ENCODE data around the gene APOBEC3B.

The APOBEC3B gene

GRCh38 chr22:38963872-38964271, 18.3 kb upstream of the APOBEC3B start:
- TF ChIP-seq CTCF (IDR thresholded peaks at IDR 0.05; ENCODE audit: low read length, missing control alignments): no peak
- DNase-seq (ENCODE audit: low read depth): no peak
- H3K4me3 ChIP-seq (replicated peaks; ENCODE audit: low read depth, low read length): no peak overlapping the region

DNA sequence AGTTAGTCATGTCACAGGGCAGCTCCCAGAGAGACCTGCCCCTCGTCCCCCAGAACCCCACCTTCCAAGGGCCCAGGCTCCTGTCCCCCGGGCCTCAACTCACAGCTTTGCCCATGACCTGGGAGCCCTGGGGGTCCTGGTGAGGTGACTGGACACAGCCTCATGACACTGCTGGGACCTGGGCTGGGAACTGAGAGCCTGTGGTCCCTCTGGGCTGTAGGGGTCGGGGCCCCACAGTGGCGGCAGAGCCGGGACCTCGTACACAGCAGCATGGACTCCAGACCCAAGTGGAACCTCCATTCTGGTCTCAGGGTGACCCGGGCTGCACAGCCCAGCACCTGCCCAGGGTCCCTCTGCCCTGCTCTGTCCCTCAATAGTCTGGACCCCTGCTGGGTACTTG, 17.8 kb upstream of the APOBEC3B start:
- no peak for TF ChIP-seq CTCF (IDR thresholded peaks at IDR 0.05; ENCODE audit: low read length, missing control alignments)
- DNase-seq (ENCODE audit: low read depth): no peak
- H3K4me3 ChIP-seq (replicated peaks; ENCODE audit: low read depth, low read length): no peak overlapping the region

- no peak for TF ChIP-seq CTCF (IDR thresholded peaks at IDR 0.05; ENCODE audit: low read length, missing control alignments)
- DNase-seq (ENCODE audit: low read depth): no peak
- no peak overlapping the region for H3K4me3 ChIP-seq (replicated peaks; ENCODE audit: low read depth, low read length)
These were observed 17.2 kb upstream of the APOBEC3B start for GRCh38 chr22:38964989-38965388.

GRCh38 chr22:38965614-38966379, 16.4 kb upstream of the APOBEC3B start:
- no peak for TF ChIP-seq CTCF (IDR thresholded peaks at IDR 0.05; ENCODE audit: low read length, missing control alignments)
- H3K4me3 ChIP-seq (replicated peaks; ENCODE audit: low read depth, low read length): no peak overlapping the region
- DNase-seq (ENCODE audit: low read depth): no peak

GRCh38 chr22:38966380-38966702, 15.8 kb upstream of the APOBEC3B start:
- no peak for DNase-seq (ENCODE audit: low read depth)
- no peak overlapping the region for H3K4me3 ChIP-seq (replicated peaks; ENCODE audit: low read depth, low read length)
- TF ChIP-seq CTCF (IDR thresholded peaks at IDR 0.05; ENCODE audit: low read length, missing control alignments): no peak

- TF ChIP-seq CTCF (IDR thresholded peaks at IDR 0.05; ENCODE audit: low read length, missing control alignments): no peak
- no peak for DNase-seq (ENCODE audit: low read depth)
- no peak overlapping the region for H3K4me3 ChIP-seq (replicated peaks; ENCODE audit: low read depth, low read length)
These were observed 15.2 kb upstream of the APOBEC3B start for GRCh38 chr22:38966942-38967341.

Measured in fibroblast of pulmonary artery (primary cell).